Body of pancreas (tissue), 4 donors: ENCODE measurements around the gene PRELP.

Source experiments
- POLR2A ChIP-seq, 3 donors: fragments of 450-650 bp; IDR thresholded peaks; one replicate each; pipeline ENCODE4 v1.6.1; 2016; ENCODE audit warnings: antibody characterized with exemption in 3 of 3, mild to moderate bottlenecking in 2 of 3
- TF ChIP-seq, protein P1 (sequence below), 7 experiments: fragments of 450-650 bp in 4 of 7; fragments of 200-600 bp in 3 of 7; sonication (generic) in 3 of 7; IDR thresholded peaks; one replicate each; pipeline ENCODE4 v1.5.1; 2016 to 2019; ENCODE audit warnings: antibody characterized with exemption in 7 of 7

- TF ChIP-seq, protein P1, sequence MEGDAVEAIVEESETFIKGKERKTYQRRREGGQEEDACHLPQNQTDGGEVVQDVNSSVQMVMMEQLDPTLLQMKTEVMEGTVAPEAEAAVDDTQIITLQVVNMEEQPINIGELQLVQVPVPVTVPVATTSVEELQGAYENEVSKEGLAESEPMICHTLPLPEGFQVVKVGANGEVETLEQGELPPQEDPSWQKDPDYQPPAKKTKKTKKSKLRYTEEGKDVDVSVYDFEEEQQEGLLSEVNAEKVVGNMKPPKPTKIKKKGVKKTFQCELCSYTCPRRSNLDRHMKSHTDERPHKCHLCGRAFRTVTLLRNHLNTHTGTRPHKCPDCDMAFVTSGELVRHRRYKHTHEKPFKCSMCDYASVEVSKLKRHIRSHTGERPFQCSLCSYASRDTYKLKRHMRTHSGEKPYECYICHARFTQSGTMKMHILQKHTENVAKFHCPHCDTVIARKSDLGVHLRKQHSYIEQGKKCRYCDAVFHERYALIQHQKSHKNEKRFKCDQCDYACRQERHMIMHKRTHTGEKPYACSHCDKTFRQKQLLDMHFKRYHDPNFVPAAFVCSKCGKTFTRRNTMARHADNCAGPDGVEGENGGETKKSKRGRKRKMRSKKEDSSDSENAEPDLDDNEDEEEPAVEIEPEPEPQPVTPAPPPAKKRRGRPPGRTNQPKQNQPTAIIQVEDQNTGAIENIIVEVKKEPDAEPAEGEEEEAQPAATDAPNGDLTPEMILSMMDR (IDR thresholded peaks at IDR 0.05), result no peak
- TF ChIP-seq POLR2A (IDR thresholded peaks at IDR 0.05), result no peak
Observed at GRCh38 chr1:203481196-203481595, 5.6 kb downstream of the PRELP start.
